Hematopoietic multipotent progenitor cell treated with erythropoietin and hydrocortisone succinate and interleukin-3 and kit ligand, for 6 days (in vitro differentiated cells): ENCODE measurements around the gene ZNF154.
A peak's percentile ranks its signal among the peaks of the same experiment; 100 is the strongest.
"Not testable (repeated sequence)": the region's sequence is repeated elsewhere in the genome, so short reads cannot be mapped to it uniquely, and the experiment has no call there.

Experiments used
- DNase-seq: peaks from one replicate; pipeline ENCODE4 v3.0.0-alpha.2; 2015

Gene ZNF154

GRCh38 chr19:57708641-57709361 is at the start of gene ZNF154:
ZNF154 (minus strand) TSS chr19:57709204; CDS start chr19:57708971, 233 bp downstream.
- DNase-seq: peak; percentile 80

- no peak for DNase-seq
These were observed 48.9 kb upstream of the ZNF154 start for GRCh38 chr19:57757941-57758340.

GRCh38 chr19:57755031-57755430 is 46.0 kb upstream of the ZNF154 start:
- no peak for DNase-seq

- no peak for DNase-seq
These were observed 45.2 kb upstream of the ZNF154 start for GRCh38 chr19:57754091-57754673.

GRCh38 chr19:57748029-57748428 is 39.0 kb upstream of the ZNF154 start:
- DNase-seq: no peak

- DNase-seq: peak; percentile 53
These were observed 38.4 kb upstream of the ZNF154 start for GRCh38 chr19:57747472-57747807.

- peak; percentile 98 for DNase-seq
These were observed 37.8 kb upstream of the ZNF154 start, which contains the start of gene ZNF776 for GRCh38 chr19:57746580-57747471. ZNF776 (plus strand) TSS chr19:57746815; CDS start chr19:57747059, 244 bp downstream.

- not testable (repeated sequence) for DNase-seq
These were observed 29.8 kb upstream of the ZNF154 start for GRCh38 chr19:57738770-57739169.

GRCh38 chr19:57738320-57738719 is 29.3 kb upstream of the ZNF154 start:
- peak; percentile 51 for DNase-seq

- DNase-seq: no peak
These were observed 11.9 kb upstream of the ZNF154 start for GRCh38 chr19:57720878-57721277.

GRCh38 chr19:57719901-57720519 is 11.0 kb upstream of the ZNF154 start:
- no peak for DNase-seq

- no peak for DNase-seq
These were observed 10.4 kb upstream of the ZNF154 start for GRCh38 chr19:57719424-57719823.

GRCh38 chr19:57712222-57712621 is 3.2 kb upstream of the ZNF154 start:
- DNase-seq: peak; percentile 49

GRCh38 chr19:57709616-57710015 is 612 bp upstream of the ZNF154 start:
- DNase-seq: no peak

GRCh38 chr19:57706346-57706745 is 2.7 kb downstream of the ZNF154 start:
- DNase-seq: no peak

GRCh38 chr19:57701625-57702024 is 7.4 kb downstream of the ZNF154 start:
- DNase-seq: no peak

- no peak for DNase-seq
These were observed 19.3 kb downstream of the ZNF154 start for GRCh38 chr19:57689750-57690149.

GRCh38 chr19:57688011-57688763 is 20.8 kb downstream of the ZNF154 start:
- DNase-seq: no peak

GRCh38 chr19:57687363-57688010 is 21.5 kb downstream of the ZNF154 start:
- no peak for DNase-seq

GRCh38 chr19:57686727-57687126 is 22.3 kb downstream of the ZNF154 start:
- DNase-seq: no peak

GRCh38 chr19:57682226-57682766 is 26.7 kb downstream of the ZNF154 start:
- no peak for DNase-seq

GRCh38 chr19:57675881-57676280 is 33.1 kb downstream of the ZNF154 start:
- DNase-seq: no peak
